Stomach (tissue), 9 donors: ENCODE results near the gene GAREM2. TPM values are rescaled to one million over a fixed set of nuclear protein-coding genes. Genes with fewer than 3 reads are reported as not detected.

Experiments
- DNase-seq, 2 donors: peaks; one replicate each; pipeline versions ENCODE4 v3.0.0 to v3.0.0-alpha.2; 2013 to 2019
- H3K27ac ChIP-seq, 5 donors: fragments of 200-600 bp in 4 of 5; sonication (generic) in 4 of 5; one replicate each; pipeline ENCODE4 v1.5.1; 2013 to 2019; ENCODE audit warnings: mild to moderate bottlenecking in 1 of 5, moderate library complexity in 1 of 5
- H3K27me3 ChIP-seq, 3 donors: fragments of 200-600 bp; sonication (generic); one replicate each; pipeline ENCODE4 v1.5.1; 2017 to 2019; ENCODE audit warnings: mixed run types in 1 of 3
- H3K36me3 ChIP-seq, 4 donors: fragments of 200-600 bp; sonication (generic); 1 replicate in 3 of 4; 2 replicates in 1 of 4; pipeline ENCODE4 v1.5.1; 2016 to 2019
- H3K4me1 ChIP-seq, 4 donors: fragments of 200-600 bp; sonication (generic); one replicate each; pipeline ENCODE4 v1.5.1; 2016 to 2019
- H3K4me3 ChIP-seq, 4 donors: fragments of 200-600 bp; sonication (generic) in 3 of 4; one replicate each; pipeline ENCODE4 v1.5.1; 2016 to 2019; ENCODE audit warnings: mild to moderate bottlenecking in 1 of 4
- H3K9me3 ChIP-seq, 4 donors: fragments of 200-600 bp; sonication (generic); one replicate each; pipeline ENCODE4 v1.5.1; 2016 to 2019
- CTCF ChIP-seq, 7 experiments: fragments of 450-650 bp in 4 of 7; fragments of 200-600 bp in 3 of 7; sonication (generic) in 3 of 7; IDR thresholded peaks; one replicate each; pipeline ENCODE4 v1.5.1; 2016 to 2019; ENCODE audit warnings: antibody characterized with exemption in 7 of 7, control low read depth in 2 of 7, mild to moderate bottlenecking in 1 of 7
- EP300 ChIP-seq: sonication (generic); formaldehyde crosslinking; IDR thresholded peaks from one replicate; pipeline ENCODE4 v1.6.1; 2017; ENCODE audit warnings: antibody characterized with exemption
- POLR2A ChIP-seq, 4 donors: fragments of 450-650 bp; IDR thresholded peaks; one replicate each; pipeline ENCODE4 v1.6.1; 2016; ENCODE audit warnings: antibody characterized with exemption in 4 of 4, control low read depth in 2 of 4, mild to moderate bottlenecking in 1 of 4, moderate library complexity in 1 of 4
- POLR2AphosphoS5 ChIP-seq, 3 donors: sonication (generic); formaldehyde crosslinking; IDR thresholded peaks; one replicate each; pipeline ENCODE4 v1.6.1; 2016; ENCODE audit warnings: antibody characterized with exemption in 3 of 3
- WGBS, 5 donors: extraction: QIAGEN DNeasy Blood & Tissue Kit in 3 of 5; methylation state at CpG; one replicate each; pipeline versions ENCODE4 v1.1.5 to v1.1.7; 2013 to 2018; 5-methylcytosine and 5-hydroxymethylcytosine counted together
- intact Hi-C: fragments of 100-400 bp; cut with DNase I; formaldehyde crosslinking; loops from one replicate; pipeline ENCODE4 v1.15.1; 2023; ENCODE audit warnings: low total_unique reads
- polyA plus RNA-seq, 3 donors: library from polyadenylated mRNA; stranded (reverse); fragments of 200-250 nt; gene quantifications; one replicate each; pipeline ENCODE4 v1.2.3, GENCODE V29; 2013
- total RNA-seq, 5 donors: library from RNA; depleted of rRNA; stranded (reverse); fragments of >200 nt; gene quantifications; one replicate each; pipeline versions ENCODE4 v1.1.0 to v1.2.3, GENCODE V29; 2014 to 2016
- donor health status: healthy with polysubstance abuse.
- donor health status: Bipolar disorder and iron deficiency.
- donor health status: healthy.

GAREM2 gene
- total and polyA plus RNA-seq, 8 donors: under 0.01 to 2.3 (median 1.2) TPM; not detected in 2

DNA sequence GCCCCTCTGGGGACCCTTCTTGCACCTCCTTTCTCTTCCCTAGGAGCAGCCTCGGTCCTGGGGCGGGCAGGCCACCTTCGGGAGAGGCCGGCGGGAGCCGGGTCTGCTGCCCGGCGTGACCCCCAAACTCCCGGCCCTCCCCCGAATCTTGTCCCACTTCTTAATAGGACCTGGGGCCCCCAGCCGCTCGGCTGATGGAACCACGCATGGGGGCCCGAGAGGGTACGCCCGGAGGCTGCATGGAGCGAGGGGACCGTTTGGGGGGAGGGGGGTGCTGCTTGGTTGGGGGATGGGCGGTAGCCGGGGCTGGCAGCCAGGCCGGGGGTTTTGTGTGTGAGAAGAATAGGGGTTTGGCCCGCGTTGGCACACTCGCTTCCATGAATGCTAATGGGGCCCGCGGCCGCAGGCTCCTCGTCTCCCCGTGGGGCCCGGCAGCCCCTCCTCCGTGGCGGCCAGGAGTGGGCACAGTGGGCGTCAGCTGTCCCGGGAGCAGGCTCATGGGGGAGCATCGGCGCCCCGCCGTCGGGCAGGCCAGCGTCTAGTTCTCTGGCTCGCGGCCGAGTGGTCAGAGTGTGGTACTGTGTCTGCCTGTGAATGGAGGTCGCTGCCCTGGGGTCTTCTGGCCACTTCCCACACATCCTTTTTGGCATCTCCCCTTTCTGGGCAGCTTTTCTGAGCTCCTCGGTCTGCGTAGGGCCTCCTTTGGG, 1.0 kb downstream of the GAREM2 start:
- Histone ChIP-seq H3K4me3 (peak overlapping the region; percentile 47 to 57 (median 52)), H3K4me1 (peaks cover 15 to 26% (median 22%) of the 10 kb centered on the region in 4 donors), H3K9me3 (no peaks in the 10 kb centered on the region), H3K27ac (no peak overlapping the region), H3K36me3 (no peaks in the 10 kb centered on the region), H3K27me3 (peaks cover 10 to 62% (median 35%) of the 10 kb centered on the region in 3 donors)
- peak in 1 of 2 donors; percentile 40 for DNase-seq
- intact Hi-C loops: no loop called here
- TF ChIP-seq CTCF (IDR thresholded peaks at IDR 0.05): no peak
- no peak for TF ChIP-seq EP300
- TF ChIP-seq POLR2AphosphoS5 (IDR thresholded peaks at IDR 0.05): no peak
- TF ChIP-seq POLR2A (IDR thresholded peaks at IDR 0.05): no peak
- 19 to 30% (median 25%) methylated on average over 26 to 46 of the region's 46 CpGs for WGBS, 5 donors

DNA sequence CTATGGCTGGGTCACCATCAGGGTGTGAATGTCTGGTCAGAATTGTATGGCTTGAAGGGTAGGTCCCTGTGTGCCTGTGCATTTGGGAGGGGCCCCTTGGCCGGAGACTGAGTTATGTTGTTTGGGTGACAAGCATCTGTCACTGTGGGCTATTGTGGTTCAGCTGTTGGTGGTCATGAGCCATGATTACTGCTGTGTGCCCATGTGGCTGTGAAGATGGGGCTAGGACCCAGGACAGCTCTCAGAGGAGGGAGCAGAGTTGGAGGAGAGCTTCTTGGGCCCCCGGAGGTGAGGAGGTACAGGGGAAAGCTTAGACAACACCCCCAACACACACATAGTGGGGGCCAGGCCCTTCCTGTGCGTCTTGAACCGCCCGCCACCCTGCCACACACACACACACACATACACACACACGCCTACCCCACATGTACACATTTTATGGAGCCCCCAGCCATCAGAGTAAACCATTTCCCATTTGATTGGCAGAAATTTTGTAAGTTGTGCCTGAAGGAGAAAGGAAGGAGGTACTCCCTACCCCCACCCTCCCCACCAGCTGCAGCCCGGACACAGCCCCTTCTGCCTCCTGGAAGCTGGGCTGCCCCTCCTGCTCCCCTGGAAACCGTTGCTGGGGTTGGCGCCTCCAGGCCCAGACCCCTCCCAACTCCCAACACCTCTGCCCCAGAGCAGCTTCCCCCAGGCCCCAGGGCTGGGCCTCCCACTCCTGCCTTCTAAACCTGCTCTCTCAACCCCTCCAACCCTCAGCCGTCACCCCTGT, 2.0 kb downstream of the GAREM2 start:
- Histone ChIP-seq H3K4me3 (no peak overlapping the region), H3K4me1 (peaks cover 23 to 36% (median 30%) of the 10 kb centered on the region in 4 donors), H3K9me3 (no peaks in the 10 kb centered on the region), H3K27ac (no peak overlapping the region), H3K27me3 (peaks cover 10 to 72% (median 38%) of the 10 kb centered on the region in 3 donors), H3K36me3 (no peaks in the 10 kb centered on the region)
- WGBS, 5 donors: 72 to 80% (median 77%) methylated on average over 7 to 10 of the region's 10 CpGs
- TF ChIP-seq CTCF (IDR thresholded peaks at IDR 0.05): no peak
- no peak for TF ChIP-seq POLR2A (IDR thresholded peaks at IDR 0.05)
- TF ChIP-seq POLR2AphosphoS5 (IDR thresholded peaks at IDR 0.05): no peak
- no peak for TF ChIP-seq EP300
- no peak for DNase-seq
- intact Hi-C loops: no loop called here

DNA sequence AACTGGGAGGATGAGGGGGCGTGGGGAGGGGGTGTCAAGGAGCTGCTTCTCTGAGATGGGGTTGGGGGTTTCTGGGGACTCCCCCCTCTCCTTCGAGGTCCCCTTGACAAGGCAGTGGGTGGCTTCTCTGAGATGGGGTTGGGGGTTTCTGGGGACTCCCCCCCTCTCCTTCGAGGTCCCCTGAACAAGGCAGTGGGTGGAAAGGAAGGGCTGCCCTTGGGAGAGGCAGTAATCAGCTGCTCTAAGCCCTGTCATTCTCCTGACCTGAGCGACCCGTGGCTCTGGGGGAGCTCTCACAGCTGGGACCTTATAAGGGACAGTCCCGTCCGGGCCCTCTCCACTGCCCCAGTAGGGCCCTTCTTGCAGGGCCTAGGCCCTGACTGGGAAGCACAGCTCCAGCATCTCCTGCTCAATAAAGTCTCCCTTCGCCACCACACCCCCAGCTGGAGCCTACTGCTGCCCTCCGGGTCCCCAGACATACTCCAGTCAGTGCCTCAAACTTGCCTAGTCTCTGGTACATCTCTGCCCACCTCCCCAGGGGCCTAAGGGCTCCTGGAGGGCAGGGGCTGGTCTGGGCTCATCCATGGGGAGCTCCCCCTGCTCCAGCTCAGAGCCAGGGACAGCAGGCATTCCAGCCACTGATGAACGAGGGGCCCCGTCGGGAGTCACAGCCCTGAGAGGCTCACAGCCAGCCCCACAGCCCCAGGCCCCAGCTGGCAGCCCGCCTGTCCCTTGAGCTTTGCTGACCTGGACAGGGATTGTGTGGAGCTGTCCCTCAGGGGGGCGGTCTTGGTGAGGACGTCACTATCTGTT, 2.8 kb downstream of the GAREM2 start:
- Histone ChIP-seq H3K27ac (no peak overlapping the region), H3K4me3 (no peak overlapping the region), H3K27me3 (peaks cover 10 to 76% (median 38%) of the 10 kb centered on the region in 3 donors), H3K4me1 (peaks cover 23 to 36% (median 30%) of the 10 kb centered on the region in 4 donors), H3K36me3 (no peaks in the 10 kb centered on the region), H3K9me3 (no peaks in the 10 kb centered on the region)
- intact Hi-C loops: no loop called here
- TF ChIP-seq POLR2A (IDR thresholded peaks at IDR 0.05) (no peak), POLR2AphosphoS5 (IDR thresholded peaks at IDR 0.05) (no peak), EP300 (no peak), CTCF (IDR thresholded peaks at IDR 0.05) (no peak)
- no peak for DNase-seq
- WGBS, 5 donors: 67 to 72% (median 71%) methylated on average over 5 to 15 of the region's 15 CpGs

- WGBS, 5 donors: 71 to 85% (median 84%) methylated on average over 11 of the region's 11 CpGs
- TF ChIP-seq POLR2A (IDR thresholded peaks at IDR 0.05) (no peak), EP300 (no peak), CTCF (IDR thresholded peaks at IDR 0.05) (no peak), POLR2AphosphoS5 (IDR thresholded peaks at IDR 0.05) (no peak)
- Histone ChIP-seq H3K27me3 (peaks cover 10 to 72% (median 38%) of the 10 kb centered on the region in 3 donors), H3K4me3 (no peak overlapping the region), H3K36me3 (no peaks in the 10 kb centered on the region), H3K27ac (no peak overlapping the region), H3K4me1 (peaks cover 23 to 36% (median 30%) of the 10 kb centered on the region in 4 donors), H3K9me3 (no peaks in the 10 kb centered on the region)
- intact Hi-C loops: no loop called here
- no peak for DNase-seq
Observed at GRCh38 chr2:26176279-26176615, 3.4 kb downstream of the GAREM2 start.
